Astrocyte of the cerebellum (primary cell): ENCODE data around the gene ZC3H4.
"Not testable (repeated sequence)": the region's sequence is repeated elsewhere in the genome, so short reads cannot be mapped to it uniquely, and the experiment has no call there.

Source experiments
- DNase-seq: peaks from one replicate; pipeline ENCODE4 v3.0.0-alpha.2; 2011; ENCODE audit warnings: low read depth
- H3K4me3 ChIP-seq: 2 replicates; pipeline ENCODE4 v1.5.1; 2011; ENCODE audit warnings: mild to moderate bottlenecking, low read depth, low read length, moderate library complexity
- in situ Hi-C: cut with HindIII; loops from 2 replicates; pipeline ENCODE4 v1.10.0; 2017; ENCODE audit warnings: low sequenced_read_pairs
- TF ChIP-seq, protein P1 (sequence below): IDR thresholded peaks from 2 replicates; pipeline ENCODE4 v1.5.1; 2012; ENCODE audit warnings: low read length, low read depth, moderate library complexity, mild to moderate bottlenecking; ENCODE audit errors: missing control alignments

Gene ZC3H4

DNA sequence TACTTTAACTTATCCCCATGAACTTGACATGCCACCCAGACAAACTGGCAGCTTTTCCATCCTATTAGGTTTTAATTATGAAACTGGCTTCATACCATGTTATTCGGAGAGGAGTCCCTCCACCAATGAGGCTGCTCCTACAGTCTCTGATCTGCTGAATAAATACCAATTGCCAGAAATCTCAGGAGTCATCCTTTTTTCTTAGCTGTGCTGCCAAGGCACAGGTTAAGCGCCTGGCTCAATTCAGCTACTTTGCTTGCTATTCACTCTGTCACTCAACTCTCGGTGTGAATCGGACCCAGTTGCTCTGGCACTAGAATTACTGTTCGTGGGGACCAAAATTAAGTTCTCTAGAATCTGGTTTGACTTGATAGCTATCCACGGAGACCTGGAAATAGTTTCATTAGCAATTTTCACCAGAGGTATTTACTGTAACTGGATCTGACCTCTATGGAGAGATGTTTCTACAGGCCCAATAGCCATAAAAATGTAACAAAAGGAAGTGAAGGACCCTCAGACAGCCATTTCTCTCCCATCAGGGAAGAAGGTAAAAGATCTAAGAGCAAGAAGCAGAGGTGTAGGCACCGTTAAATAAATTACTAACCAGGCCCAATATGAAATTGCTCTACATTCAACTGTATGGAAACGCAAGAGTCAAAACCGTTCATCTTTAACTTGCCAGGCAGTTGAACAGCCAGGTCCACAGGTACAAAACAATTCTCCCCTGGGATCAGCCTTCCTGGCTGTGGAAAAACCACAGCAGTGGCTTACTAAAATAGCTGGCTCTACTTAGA is 5.4 kb downstream of the ZC3H4 start:
- no peak overlapping the region for H3K4me3 ChIP-seq
- DNase-seq = no peak
- TF ChIP-seq, protein P1, sequence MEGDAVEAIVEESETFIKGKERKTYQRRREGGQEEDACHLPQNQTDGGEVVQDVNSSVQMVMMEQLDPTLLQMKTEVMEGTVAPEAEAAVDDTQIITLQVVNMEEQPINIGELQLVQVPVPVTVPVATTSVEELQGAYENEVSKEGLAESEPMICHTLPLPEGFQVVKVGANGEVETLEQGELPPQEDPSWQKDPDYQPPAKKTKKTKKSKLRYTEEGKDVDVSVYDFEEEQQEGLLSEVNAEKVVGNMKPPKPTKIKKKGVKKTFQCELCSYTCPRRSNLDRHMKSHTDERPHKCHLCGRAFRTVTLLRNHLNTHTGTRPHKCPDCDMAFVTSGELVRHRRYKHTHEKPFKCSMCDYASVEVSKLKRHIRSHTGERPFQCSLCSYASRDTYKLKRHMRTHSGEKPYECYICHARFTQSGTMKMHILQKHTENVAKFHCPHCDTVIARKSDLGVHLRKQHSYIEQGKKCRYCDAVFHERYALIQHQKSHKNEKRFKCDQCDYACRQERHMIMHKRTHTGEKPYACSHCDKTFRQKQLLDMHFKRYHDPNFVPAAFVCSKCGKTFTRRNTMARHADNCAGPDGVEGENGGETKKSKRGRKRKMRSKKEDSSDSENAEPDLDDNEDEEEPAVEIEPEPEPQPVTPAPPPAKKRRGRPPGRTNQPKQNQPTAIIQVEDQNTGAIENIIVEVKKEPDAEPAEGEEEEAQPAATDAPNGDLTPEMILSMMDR = no peak
- in situ Hi-C loops = no loop called here

DNA sequence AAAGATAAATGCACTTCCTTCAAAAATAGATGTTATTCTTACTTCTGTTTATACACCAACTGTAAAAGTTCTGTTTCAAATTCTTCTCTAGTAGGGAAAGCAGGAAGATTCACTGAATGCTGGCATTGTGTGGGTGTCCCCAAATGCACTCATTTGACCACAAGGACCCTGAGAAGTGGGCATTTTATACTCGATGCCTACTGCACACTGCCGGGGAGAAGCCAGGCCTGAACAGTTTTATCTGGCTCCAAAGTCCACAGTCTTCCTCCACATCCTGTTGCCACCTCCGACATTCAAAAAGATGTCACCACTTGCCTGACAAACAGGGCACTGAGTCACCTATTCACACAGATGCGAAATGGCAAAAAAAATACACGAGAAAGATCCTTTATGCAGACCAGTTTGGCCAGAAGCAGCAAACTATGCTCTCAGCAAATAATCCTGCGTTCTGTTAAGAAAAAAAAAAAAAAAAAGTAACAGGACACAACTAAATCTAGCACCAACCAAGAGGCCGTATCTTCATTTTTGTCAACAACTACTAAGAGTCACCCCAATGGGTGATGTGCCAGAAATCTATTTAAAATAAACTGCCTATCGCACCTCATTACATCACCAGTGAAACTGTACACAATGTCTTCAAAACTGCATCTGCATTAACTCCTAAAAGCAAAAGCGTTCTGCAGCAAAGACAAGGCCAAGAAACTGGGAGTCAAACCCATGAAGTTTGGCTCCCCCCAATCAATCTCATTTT is 6.2 kb downstream of the ZC3H4 start:
- DNase-seq = no peak
- no peak overlapping the region for H3K4me3 ChIP-seq
- TF ChIP-seq, protein P1 = no peak
- in situ Hi-C loops = no loop called here

DNA sequence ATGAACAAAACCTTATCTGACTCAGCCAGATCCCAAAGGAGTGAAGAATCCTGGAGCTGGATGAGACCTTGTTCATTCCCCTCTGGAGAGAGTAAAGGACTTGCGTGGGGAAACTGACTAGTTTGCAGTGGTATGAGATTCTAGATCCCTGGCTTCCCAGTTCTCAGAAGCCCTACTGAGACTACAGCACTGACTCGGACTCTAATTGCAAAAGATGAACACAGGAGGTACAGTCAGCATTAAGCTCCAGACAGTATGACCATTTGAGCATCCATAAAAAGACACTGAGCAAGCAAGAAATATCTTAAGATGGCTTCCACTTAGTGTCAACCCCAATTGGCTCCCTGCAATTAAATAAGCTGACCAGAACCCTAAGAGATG is 6.8 kb downstream of the ZC3H4 start:
- H3K4me3 ChIP-seq = no peak overlapping the region
- TF ChIP-seq, protein P1 = no peak
- in situ Hi-C loops = no loop called here
- no peak for DNase-seq

DNA sequence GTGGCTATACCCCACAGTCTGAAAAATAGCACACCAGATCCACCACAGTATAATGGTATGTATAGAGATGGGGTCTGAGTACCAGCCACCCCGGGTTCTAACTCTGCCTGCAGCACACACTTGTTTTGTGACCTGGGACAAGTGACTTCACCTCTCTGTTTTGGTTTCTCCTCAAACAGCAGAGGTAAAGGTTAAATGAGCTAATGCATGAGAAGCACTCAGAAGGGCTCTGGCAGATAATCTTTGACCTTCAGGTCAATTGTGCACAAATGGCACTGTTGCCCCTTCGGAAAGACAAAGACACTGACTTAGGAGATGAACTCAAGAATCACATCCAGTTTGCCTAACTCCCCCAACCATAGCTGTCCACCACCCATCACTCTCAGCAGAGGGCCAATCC is 7.7 kb downstream of the ZC3H4 start:
- H3K4me3 ChIP-seq = no peak overlapping the region
- DNase-seq = no peak
- in situ Hi-C loops = no loop called here
- TF ChIP-seq, protein P1 = no peak

DNA sequence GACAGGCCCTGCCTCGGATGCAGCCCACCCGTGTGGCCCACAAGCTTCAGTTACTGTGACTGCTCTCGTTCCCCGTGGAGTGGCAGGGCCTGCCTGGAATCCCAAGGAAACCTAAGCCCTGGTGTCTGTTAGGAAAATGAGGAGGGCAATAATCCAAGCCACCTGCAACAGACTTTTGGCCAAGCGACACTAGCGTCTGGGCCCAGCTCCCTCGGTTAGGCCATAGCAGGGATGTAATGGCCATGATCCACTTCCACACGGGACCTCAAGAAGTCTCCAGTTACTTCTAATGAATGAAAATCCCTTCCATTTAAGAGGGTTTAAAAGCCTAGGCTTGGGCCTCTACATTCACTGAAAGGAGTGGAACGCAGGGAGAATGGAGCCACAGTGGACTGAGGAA is 8.9 kb downstream of the ZC3H4 start:
- in situ Hi-C loops = no loop called here
- no peak for DNase-seq
- H3K4me3 ChIP-seq = no peak overlapping the region
- TF ChIP-seq, protein P1 = no peak

DNA sequence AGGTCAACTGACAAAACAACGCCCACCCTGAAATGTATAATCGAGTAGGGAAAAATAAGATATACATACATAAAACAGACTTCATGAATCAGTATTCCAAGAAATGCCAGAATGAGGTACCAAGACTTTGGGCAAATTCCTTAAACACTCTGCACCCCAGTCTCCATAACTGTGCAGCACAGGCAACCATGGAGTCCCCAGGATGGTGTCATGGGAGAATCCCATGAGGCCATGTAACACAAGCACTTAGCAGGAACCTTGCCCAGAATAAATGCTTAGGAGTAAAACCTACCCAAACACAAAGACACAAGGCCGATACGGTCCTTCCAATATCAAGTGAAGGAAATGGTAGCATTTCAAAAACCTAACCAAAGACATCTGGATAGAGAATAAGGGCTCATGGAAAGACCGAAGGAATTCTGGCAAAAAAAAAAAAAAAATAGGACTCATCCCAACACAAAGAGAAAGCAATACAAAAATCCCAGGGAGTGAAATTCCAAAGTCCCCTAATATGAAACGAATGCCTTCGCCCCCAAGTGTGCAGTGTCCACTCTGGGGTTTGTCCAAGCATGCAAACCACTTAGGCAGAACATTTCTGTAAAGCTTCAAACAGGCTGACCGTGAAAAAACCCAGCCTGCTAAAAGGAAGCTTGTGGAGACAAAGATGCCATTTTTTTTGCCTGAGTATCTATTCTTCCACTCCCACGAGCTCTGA is 11.1 kb downstream of the ZC3H4 start:
- in situ Hi-C loops = no loop called here

DNA sequence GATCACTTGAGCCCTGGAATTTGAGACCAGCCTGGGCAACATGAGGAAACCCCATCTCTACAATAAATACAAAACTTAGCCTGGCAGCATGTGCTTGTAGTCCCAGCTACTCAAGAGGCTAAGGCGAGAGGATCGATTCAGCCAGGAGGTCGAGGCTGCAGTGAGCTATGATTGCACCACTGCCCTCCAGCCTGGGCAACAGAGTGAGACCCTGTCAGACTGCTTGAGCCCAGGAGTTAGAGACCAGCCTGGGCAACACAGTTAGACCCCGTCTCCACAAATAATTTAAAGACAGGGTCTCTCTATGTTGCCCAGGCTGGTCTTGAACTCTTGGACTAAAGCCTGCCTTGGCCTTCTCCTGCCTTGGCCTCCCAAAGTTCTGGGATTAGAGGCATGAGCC is 12.5 kb downstream of the ZC3H4 start:
- in situ Hi-C loops, DNase-seq, H3K4me3 ChIP-seq: not testable (repeated sequence)

More for the DNA sequence above, 11.1 kb downstream of the ZC3H4 start:
- DNase-seq = peak; percentile 63
- TF ChIP-seq, protein P1 = no peak
- no peak overlapping the region for H3K4me3 ChIP-seq
